ENCODE data around the gene CYGB.

- TF ChIP-seq CTCF (optimal IDR thresholded peaks at IDR 0.05 in 1 of 3, IDR thresholded peaks at IDR 0.05 in 1 of 3, conservative IDR thresholded peaks at IDR 0.05 in 1 of 3; ENCODE audit: extremely low read depth in 1 of 3, insufficient read depth in 2 of 3, low read length in 3 of 3) (no peak), EZH2 (IDR thresholded peaks at IDR 0.05; ENCODE audit: low read length) (no peak)
Measured at GRCh38 chr17:76499267-76499667, 38.2 kb downstream of the CYGB start.
